DMS 273 (cell line): ENCODE measurements around the gene LRMDA.
"Not testable (repeated sequence)": the region's sequence is repeated elsewhere in the genome, so short reads cannot be mapped to it uniquely, and the experiment has no call there.

Experiments
- DNase-seq: peaks from one replicate; lab custom pipeline; 2025; ENCODE audit not compliant: unreplicated experiment; lab: John Stamatoyannopoulos, UW

Gene LRMDA

DNA sequence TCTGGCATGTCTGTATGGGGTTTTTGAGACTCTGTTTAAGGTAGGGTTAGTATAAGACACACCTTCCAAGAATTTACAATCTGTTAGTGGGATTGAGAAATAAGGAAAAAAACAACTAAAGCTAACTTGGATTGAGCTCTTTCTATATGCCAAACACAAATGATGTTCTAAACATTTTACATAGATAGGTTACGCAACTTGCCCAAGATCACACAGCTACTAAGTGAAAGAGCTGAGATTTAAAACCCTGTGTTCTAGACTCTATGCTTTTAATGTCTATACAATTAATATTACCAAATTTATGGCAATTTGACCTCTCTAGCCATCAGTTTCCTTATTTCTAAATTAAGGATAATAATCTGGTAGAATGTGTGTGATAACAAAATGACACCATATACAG lies 1056.2 kb downstream of the LRMDA start:
- DNase-seq = no peak

GRCh38 chr10:76488602-76489001 lies 1057.2 kb downstream of the LRMDA start:
- DNase-seq = no peak

DNA sequence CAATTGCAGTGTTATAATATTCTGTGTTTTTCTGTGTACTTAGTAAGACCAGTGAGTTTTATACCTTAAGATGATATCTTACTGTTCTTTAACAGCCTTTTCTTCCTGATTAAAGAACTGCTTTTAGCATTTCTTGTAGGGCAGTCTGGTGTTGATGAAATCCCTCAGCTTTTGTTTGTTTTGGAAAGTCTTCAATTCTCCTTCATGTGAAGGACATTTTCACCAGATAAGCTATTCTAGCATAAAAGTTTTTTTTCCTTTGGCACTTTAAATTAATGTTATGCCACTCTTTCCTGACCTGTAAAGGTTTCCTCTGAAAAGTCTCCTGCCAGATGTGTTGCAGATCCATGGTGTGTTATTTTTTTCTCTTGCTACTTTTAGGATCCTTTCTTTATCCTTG lies 1059.8 kb downstream of the LRMDA start:
- DNase-seq = no peak

- DNase-seq = no peak
Measured at GRCh38 chr10:76492026-76492425, 1060.6 kb downstream of the LRMDA start.

DNA sequence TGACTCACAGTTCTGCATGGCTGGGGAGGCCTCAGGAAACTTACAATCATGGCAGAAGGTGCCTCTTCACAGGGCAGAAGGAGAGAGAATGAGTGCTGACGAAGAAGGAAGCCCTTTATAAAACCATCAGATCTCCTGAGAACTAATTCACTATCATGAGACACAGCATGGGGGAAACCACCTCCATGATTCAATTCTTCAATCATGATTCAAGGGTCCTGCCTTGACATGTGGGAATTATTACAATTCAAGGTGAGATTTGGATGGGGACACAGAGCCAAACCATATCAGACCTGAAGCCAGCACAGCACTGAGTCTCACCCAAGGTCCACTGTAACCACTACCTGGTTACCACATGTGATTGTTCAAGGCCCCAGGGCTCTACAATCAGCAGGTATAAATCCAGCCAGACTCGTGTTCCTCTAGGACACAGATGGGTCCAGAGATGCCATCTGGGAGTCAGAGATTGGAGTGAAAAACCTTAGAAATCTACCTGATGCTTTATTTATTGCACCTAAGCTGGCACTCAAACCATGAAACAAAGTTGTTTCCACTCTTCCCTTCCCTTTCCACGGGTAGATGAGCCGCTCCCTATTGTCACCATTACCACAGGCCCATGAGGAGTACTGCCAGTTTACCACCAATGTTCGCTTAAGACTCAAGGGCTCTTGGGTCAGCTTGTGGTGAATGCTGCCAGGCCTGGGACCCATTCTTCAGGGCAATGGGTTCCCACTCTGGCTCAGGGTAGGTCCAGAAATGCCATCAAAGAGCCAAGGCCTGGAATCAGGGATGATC lies 1061.5 kb downstream of the LRMDA start:
- no peak for DNase-seq

- no peak for DNase-seq
Measured at GRCh38 chr10:76497666-76498065, 1066.2 kb downstream of the LRMDA start.

- DNase-seq = no peak
Measured at GRCh38 chr10:76504823-76505222, 1073.4 kb downstream of the LRMDA start.

DNA sequence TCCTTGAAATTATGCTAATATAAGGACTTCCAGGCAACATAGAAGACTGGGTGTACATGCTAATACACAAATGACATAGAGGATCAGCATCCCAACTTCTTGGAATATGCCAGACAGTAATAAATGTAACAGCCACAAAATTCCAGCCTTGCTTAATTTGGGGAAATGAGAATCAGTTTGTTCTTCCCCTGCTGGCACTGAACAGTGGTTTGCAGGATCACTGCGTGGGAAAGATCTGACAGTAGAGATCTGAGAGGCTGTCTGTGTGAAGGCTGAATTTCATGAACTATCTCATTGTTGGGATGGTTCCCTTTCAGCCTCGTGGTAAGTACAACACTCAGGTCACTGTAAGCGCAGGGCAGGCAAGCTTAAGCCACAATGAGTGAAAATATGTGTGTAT lies 1078.0 kb downstream of the LRMDA start:
- DNase-seq = no peak

- no peak for DNase-seq
Measured at GRCh38 chr10:76514321-76514720, 1082.9 kb downstream of the LRMDA start.

DNA sequence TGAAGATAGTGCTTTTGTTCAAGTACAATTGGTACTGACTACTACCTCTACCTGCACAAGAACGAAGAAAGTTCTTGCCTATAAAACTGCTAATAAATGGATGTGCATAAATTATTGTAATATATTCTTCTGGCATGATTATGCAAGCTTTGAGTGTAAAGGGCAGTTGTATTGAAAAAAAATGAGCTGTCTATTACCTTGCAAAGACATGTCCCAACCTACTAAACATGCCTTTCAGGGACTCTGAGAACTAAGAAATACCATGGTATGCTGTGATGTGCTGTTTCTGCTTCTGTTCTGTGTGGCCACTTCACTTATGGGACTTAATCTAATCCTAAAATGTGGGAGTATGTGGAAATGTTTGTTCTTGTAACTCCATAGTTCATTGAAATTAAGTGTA lies 1083.4 kb downstream of the LRMDA start:
- DNase-seq = no peak

DNA sequence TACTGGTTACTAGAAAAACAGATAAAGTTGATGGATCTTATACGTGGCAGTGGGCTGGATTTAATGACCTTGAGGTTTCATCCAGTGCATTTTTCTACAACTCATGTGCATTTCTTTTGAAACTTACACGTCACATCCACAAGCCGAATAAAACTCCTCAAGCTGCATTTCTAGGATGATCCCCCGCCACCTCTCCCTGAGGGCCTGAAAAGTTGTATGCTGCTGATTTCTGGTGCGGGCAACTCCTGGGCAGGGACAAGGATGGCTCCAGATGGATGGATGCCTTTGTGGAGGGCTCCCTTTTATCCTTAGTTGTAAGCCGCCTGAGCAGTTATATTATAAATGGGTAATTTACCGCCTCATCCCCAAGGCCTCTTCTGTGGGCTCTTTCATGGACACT lies 1091.1 kb downstream of the LRMDA start:
- DNase-seq = no peak

DNA sequence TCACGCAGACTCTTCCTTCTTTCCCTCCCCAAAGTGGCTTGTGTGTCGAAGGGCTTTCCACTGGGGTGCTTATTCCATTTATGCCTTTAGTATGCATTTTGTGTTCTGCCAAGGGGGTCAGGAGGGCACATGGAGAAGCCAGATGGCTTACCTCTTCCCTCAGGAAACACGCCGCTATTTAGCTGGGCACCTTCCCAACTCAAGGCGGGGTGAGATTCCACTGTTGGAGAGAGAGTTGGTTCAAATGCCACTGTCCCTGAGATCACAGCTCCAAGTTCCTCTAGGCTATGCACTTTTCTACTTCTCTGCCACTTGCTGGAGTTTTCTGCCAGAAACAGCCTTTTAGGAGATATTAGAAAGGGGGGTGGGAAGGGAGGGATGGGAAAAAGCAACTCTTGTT lies 1091.8 kb downstream of the LRMDA start:
- peak; percentile 56 for DNase-seq

- no peak for DNase-seq
Measured at GRCh38 chr10:76523791-76524351, 1092.4 kb downstream of the LRMDA start.

GRCh38 chr10:76526833-76527232 lies 1095.4 kb downstream of the LRMDA start:
- not testable (repeated sequence) for DNase-seq

- no peak for DNase-seq
Measured at GRCh38 chr10:76540331-76540730, 1108.9 kb downstream of the LRMDA start.

DNA sequence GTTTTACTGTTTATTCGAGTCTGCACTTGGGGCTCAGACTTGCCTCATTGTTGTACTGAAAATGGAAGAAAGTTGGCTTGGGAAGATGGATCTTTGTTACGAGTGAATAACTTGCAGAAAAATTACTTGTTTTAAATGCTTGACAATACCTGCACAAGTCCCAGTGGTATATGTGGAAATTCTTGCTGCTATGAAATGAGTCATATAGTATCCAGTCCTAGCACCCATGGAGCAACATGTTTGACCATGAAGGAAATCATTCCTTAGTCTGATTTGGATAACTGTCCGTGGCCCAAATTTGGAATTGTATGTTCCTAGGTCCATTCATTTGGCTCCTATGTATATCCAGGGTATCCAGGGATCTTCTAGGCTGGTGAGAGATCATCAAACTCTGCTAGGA lies 1109.4 kb downstream of the LRMDA start:
- no peak for DNase-seq

DNA sequence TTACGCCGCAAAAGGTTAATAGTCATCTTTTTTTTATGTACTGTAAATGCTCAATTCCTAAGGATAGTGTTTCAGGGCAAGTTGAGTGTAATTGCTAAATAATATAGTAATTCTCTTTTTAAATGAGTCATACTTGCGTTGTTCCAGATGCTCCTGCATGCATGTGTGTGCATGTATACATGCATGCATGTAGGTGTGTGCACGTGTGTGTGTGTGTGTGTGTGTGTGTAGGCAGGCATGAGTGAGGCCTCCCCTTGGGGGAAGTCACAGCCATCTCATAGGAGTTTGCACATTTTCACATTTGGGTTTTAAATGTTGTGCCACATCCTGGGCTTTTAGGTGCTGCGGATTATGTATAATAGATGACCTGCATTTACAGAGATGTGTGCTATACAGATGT lies 1110.4 kb downstream of the LRMDA start:
- DNase-seq = no peak

DNA sequence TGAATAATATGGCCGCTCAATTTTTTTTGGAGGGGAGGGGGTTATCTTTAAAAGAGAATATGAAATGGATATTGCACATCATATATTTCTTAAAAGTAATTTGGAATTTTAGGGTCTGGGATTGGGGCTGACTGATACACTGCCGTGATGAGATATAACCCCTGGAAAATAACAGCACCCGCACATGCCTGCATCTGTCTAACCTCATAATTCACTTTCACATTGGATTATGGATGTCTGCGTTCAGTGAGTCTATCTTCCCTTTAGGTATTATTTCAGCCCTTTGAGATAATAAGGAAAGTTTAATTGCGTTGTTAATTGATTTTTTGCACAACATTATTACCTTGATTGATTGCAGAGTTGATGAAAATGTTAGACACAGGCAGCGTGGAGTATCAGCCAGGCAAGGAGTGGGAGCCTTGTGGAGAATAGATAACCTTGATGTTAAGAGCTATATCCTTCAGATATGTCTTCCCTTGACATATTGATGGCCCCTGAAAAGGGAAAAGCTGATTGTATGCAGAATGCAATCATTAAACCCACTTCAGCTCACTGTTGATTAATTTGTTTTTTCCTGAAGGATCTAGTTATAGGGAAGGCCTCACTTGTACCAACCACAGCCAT lies 1111.0 kb downstream of the LRMDA start:
- DNase-seq = no peak

GRCh38 chr10:76543655-76544054 lies 1112.2 kb downstream of the LRMDA start:
- DNase-seq = no peak

GRCh38 chr10:76544789-76545188 lies 1113.4 kb downstream of the LRMDA start:
- no peak for DNase-seq

GRCh38 chr10:76546411-76546810 lies 1115.0 kb downstream of the LRMDA start:
- DNase-seq = no peak

GRCh38 chr10:76547352-76547972 lies 1116.0 kb downstream of the LRMDA start:
- peak; percentile 89 for DNase-seq
